ENCODE data around the gene TIE1.
"Not testable (repeated sequence)": the region's sequence is repeated elsewhere in the genome, so short reads cannot be mapped to it uniquely, and the experiment has no call there.

TIE1 gene

DNA sequence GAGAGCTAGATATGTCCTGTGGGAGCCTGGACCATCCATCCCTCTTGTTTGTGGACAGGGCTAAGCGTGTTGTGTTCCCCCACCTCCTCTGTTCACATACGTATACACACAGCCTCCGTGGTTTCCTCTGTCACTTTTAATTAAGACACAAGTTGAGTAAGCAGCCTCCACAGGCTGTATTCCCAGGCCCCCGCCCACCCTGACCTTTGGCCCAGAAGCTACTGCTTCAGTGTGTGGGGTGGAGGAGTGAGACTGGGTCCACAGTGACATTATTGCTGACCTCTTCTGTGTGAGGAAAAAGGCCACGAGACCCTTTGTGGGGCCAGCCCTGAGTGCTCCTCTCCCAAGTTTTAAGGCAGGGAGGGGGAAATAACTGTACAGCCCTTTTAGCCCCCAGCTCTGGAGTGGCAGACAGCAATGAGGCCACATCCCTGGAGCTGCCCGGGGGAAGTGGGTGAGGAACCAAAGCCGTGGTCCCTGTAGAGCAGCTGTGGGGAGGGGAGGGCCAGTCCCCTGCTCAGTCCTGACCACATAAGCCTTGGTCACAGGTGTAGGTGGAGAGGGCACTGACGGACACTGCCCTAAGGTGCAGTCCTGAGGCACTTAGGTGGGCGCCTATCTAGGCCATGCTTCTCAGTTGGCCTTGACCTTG, 62.6 kb downstream of the TIE1 start:
- no peak for DNase-seq (ENCODE audit: low read depth)

DNA sequence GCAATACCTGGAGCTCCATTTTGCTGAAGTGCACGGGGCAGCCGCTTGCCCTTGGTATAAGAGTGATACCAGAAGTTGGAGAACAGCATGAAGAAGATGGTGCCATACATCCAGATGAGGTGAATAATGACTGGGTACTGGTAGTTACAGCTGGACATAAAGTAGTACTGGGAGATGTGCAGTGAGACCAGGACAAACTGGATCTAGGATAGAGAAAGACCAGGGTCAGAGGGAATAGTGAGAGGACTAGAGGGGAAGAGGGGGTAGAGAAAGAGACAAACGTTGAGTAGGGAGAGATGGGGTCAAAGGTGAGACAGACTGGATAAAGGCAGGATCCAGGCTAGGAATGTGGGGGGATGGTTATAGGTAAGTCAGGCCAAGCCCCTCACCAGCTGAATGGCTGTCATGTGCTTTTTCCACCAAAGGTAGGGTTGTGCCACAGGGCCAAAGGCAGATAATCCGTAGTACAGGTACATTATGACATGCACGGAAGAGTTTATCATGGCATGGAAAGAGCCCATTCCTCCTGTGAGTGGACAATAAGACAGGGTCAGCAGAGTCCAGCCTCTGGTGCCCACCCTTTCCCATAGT, 63.2 kb downstream of the TIE1 start:
- no peak for DNase-seq (ENCODE audit: low read depth)

DNA sequence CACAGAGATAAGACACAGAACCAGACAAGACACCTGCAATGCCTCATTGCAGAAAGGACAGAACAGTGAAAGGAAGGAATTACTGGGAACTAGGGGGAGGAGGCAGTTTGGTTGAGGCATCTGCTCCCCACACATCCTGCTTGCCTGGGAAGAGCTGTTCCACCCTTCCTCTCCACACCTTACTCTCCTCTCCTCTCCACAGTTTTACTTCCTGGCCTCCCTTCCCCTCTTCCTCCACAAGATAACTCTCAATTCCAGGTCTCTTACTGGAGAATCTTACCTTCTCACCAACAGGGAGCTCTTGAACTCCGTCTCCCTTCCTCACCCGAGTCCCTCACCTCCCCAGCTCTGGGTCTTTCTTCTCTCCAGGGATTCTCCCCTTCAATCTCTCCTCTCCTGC, 64.9 kb downstream of the TIE1 start:
- no peak for DNase-seq (ENCODE audit: low read depth)

DNA sequence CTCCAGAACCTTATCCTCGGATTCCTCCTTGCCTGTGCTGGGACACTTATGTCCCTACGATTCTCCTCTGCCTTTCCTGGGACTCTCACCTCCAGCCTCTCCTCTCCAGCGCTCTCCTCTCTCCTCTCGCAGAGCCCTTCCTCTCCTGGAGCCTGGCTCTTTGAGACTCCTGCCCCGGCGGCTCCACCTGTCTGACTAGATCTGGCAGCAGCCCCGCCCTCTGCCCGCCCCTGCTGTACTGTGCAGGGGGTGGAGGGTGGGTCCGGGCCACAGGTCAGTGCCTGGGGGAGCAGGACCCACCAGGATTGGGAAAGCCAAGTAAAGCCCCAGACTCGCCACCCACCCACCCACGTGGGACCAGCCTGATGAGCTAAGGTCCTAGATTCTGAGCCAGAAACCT, 65.4 kb downstream of the TIE1 start:
- DNase-seq (ENCODE audit: low read depth) = no peak

DNA sequence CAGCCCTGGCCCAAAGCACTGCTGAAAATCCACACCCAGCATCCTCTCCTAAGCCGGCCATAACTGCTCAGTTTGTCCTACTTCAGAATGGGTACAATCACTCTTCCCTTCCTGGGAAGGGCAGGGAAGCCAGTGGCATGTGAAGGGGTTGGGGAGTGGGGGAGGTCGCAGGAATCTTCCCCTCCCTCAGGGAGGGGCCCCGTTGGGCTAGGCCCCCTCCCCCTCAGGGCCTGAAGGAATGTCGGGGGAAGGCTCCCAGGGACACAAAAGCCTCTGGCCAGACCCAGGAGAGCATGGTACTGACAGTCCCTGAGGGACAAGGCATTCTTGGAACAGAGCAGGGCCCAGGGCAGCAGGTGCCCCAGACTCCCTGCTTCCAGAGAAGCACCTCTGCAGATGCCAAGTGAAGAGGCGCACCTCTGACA, 65.8 kb downstream of the TIE1 start:
- no peak for DNase-seq (ENCODE audit: low read depth)

DNA sequence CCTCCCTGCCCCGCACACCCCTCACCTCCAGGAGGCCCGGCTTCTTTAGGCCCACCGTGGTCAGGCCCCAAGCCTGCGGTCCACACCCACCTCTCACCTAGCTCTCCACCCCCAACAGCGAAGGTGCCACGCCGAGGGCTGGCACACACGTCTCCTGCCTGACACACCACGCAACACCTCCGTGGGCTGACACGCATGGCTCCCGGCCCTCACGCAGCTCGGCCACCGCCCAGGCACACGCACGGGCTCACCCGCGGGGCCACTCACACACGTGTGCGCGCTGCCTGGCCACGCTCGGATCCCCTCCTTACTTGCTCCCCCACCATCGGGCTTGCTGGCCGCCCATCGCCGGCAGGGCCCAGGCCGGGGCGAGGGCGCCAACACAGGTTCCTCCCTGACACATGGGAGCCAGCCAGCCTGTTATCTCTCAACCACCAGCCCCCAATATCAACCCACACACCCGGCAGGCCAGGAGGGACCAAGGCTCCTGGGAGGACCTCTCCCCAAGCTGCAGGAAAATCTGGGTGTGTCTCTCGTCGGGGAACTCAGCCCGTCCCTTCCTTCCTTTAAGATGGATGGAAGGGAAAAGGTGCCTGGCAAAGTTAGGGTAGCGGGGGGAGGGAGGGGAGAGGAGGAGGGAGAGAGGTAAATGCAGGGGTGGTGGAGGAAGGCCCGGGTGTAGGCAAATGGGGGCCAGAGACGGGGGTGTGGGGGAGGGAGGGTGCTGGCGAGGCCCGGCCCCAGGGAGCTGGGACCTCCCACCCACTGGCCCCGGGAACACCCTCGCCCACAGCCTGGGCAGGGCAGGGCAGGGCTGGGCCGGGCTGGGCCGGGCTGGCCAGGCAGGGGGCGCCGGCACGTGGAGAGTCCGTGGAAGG, 66.5 kb downstream of the TIE1 start:
- DNase-seq (ENCODE audit: low read depth) = no peak

DNA sequence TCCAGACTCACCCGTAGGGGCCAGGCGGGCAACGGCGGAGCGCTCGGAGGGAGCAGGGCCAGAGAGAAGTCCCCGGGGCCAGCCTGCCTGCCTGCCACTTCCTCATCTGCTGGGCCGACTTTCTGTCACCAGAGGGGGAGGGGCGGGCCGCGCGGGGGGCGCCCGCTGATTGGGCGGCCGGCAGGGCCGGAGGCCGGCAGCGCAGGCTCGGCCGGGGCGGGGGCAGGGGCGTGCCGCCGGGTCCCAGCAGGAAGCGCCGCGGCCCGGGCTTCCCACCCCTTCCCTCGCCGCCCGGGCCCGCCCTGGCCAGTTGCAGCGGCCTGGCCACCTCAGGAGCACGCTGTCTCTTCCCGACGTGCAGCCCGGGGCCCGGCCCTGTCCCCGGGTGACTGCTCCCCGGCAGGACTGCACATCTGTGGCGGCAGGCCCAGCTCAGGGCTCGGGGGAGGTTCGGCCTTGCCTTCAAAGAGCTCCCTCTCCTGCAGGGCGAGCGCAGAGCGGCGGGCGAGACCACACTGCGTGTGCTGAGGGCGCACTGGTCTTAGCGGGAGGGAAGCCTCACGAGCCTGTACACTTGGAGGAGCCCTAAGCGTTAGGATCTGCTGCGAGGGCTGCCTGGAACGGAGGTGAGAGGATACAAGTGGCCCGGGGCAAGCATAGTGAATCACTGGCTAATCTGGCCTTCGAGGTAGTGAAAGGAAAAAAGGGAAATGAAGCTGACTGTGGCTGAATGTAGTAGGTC, 67.3 kb downstream of the TIE1 start, which contains the start of gene ELOVL1:
Gene ELOVL1, minus strand, starts transcription at position 108 of the 742 bp plus-strand sequence. CDS start 2,402 bp downstream, outside the sequence.
- peak; percentile 68 for DNase-seq (ENCODE audit: low read depth)

DNA sequence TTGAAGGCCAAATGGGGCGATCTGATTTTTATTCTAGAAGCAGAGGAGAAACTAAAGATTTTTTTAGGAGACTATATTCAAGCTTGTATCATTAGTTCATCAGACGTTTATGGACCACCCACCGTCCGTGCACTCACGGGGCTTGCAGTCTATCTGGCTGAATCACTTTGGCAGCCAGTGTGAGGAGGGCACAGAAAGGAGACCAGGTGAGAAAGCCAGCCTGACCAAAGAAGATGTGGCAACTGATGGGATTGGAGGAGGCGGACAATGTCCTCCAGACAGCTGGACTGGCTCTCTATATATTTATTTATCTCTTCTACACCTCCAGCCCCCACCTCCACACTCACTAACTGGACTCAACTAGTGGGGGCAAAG, 67.9 kb downstream of the TIE1 start:
- DNase-seq (ENCODE audit: low read depth) = no peak

DNA sequence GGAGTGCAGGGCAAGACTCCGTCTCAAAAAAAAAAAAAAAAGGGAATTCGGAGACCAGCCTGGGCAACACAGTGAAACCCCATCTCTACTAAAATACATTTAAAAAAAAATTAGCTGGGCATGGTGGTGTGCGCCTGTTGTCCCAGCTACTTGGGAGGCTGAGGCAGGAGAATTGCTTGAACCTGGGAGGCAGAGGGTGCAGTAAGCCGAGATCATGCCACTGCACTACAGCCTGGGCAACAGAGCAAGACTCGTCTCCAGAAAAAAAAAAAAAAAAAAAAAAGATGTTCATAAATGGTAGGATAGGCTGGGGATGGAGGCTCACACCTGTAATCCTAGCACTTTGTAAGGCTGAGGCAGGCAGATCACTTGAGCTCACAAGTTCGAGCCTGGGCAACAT, 69.0 kb downstream of the TIE1 start:
- DNase-seq (ENCODE audit: low read depth) = not testable (repeated sequence)

DNA sequence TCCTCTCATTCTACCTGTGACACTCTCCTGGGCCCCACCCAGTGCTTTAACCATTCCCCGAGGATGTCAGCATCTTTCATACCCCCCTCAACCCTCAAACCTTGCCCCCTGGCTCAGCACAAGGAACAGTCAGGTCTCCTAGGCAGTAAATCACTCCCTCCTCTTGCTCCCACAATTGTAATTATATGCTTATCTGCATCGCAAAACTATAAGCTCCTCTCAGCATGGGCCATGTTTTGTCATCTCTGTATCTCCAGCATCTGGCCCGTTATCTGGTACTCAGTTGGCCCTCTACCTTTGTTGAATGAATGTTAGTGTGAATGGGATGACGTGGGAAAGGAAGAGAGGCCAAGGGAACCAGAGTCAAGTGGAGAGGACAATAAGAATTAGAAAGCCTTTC, 69.8 kb downstream of the TIE1 start:
- DNase-seq (ENCODE audit: low read depth) = no peak

DNA sequence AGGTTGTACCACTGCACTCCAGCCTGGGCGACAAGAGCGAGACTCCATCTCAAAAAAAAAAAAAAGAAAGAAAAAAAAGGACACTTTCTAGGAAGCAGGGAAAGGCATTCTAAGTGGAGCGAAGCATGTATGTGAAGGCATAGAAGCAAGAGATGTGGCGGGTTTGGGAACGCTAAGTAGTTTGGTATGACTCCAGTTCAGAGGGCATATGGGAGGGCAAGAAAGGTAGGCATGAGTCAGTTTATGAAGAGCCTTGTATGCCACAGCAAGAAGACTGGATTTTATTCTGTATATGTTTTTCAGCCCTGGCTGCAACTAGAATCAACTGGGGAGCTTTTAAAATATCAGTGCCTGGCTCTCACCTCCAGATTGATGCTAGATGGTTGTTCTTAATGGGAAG, 71.4 kb downstream of the TIE1 start:
- DNase-seq (ENCODE audit: low read depth) = no peak

Measured in HS-27A (cell line).